HG02571 (cell line): Measurements from ENCODE around the gene RAB3GAP1.

Experiments used
- ATAC-seq: cut with Tn5 transposase; IDR thresholded peaks from one replicate; pipeline ENCODE4 v1.9.1; 2021; ENCODE audit warnings: mild to moderate bottlenecking, moderate library complexity; ENCODE audit not compliant: unreplicated experiment

Gene RAB3GAP1

GRCh38 chr2:135208016-135208415 lies 155.9 kb downstream of the RAB3GAP1 start:
- ATAC-seq: no peak

GRCh38 chr2:135212757-135213156 lies 160.7 kb downstream of the RAB3GAP1 start:
- no peak for ATAC-seq

- ATAC-seq: no peak
Observed at GRCh38 chr2:135218426-135218825, 166.3 kb downstream of the RAB3GAP1 start.

DNA sequence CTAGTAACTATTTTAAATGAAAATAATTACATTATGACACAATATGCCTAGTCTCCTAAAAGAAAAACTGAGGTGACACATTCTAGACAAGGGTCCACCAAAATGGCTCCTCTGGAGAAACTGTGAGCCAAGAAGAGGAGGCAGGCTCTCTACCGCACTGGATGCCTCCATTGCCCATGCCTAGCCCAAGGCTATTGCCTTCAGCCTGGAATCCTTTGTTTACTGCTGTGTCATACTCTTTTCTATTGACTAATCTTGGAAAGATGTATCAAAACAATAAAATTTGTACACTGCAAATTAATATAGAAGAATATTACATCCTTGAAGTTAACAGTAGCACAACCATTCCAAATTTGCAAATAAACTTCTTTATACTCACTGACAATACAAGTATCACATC lies 167.1 kb downstream of the RAB3GAP1 start:
- ATAC-seq: no peak
